ENCODE data around the gene HMBS.

The HMBS gene

DNA sequence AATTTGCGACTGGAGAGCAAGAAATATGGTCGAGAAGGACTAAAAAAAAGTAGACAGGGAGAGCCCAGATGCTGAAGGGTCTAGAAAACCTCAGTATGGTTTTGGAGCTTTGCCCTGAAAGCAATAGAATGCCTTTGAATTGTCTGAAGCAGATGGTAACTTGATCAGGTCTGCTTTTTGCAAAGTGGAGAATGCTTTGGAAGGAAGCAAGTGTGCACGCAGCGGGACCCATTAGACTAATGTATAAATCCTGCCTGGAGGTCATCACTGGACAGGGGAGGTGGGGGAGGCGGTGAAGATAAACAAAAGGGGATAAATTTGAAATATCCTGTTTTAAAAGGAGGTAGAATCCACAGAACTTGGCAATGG lies 35.9 kb downstream of the HMBS start:
- TF ChIP-seq, protein P1, sequence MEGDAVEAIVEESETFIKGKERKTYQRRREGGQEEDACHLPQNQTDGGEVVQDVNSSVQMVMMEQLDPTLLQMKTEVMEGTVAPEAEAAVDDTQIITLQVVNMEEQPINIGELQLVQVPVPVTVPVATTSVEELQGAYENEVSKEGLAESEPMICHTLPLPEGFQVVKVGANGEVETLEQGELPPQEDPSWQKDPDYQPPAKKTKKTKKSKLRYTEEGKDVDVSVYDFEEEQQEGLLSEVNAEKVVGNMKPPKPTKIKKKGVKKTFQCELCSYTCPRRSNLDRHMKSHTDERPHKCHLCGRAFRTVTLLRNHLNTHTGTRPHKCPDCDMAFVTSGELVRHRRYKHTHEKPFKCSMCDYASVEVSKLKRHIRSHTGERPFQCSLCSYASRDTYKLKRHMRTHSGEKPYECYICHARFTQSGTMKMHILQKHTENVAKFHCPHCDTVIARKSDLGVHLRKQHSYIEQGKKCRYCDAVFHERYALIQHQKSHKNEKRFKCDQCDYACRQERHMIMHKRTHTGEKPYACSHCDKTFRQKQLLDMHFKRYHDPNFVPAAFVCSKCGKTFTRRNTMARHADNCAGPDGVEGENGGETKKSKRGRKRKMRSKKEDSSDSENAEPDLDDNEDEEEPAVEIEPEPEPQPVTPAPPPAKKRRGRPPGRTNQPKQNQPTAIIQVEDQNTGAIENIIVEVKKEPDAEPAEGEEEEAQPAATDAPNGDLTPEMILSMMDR (IDR thresholded peaks at IDR 0.05; ENCODE audit: insufficient read depth, low read length, missing control alignments): no peak
- DNase-seq (ENCODE audit: low read depth, low spot score): no peak
- ChIA-PET CTCF (interaction anchor here (0.8 to 2.1 kb wide), 6 partner anchors 11 to 203 kb away, joined by 3 to 6 read pairs (median 3); partner anchors contain the start of genes C2CD2L, CBL and DPAGT1), POLR2A (interaction anchor here (0.6 to 2.0 kb wide), 3 partner anchors 18 to 317 kb away, joined by 4 to 7 read pairs (median 6); a partner anchor contains a TSS)
- H3K4me3 ChIP-seq (ENCODE audit: low read depth, low read length): peak overlapping the region; percentile 65

DNA sequence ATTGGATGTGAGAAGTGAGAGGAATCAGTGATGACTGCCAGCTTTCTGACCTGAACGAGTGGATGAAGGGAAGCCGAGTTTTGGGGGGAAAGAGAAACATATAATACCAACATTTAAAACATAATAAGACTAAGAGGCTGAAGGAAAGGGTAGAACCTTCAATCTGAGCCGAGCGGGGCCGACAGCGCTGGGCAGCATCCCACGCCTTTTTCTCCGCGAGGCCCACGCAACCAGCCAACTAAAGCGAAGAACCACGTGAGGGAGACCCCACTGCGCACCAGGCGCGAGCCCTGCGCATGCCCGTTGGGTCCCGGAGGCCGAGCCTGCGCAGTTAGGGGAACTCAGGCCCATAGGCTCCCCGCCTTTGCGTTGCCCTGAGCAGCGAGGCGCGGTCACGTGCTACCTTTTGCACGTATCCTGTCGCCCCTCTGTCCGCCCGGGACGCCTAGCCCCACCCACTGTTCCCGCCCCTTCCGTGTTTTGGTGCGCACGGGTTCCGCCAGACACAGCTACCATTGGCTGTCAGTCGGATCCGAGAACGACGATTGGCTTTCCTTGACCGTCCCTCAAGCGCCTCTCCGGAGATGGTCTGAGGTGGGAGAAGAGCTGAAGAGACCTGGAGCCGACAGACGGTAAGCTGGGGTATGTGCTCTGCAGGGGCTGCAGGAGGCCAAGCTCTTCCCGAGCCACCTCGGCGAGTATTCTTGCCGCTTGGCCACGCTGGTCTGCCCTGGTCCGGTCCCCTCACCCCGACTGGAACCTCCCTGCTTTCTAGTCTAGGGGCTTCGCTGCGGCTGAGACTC lies 36.5 kb downstream of the HMBS start, which contains the start of gene HINFP:
TSS of gene HINFP (plus strand) at position 573 of the 803 bp plus-strand sequence. CDS start 5,365 bp downstream, outside the sequence.
- TF ChIP-seq, protein P1 (IDR thresholded peaks at IDR 0.05; ENCODE audit: insufficient read depth, low read length, missing control alignments): no peak
- CTCF ChIA-PET: interaction anchor here (0.7 to 2.1 kb wide), 9 partner anchors 11 to 216 kb away, joined by 3 to 11 read pairs (median 3); partner anchors contain the start of genes C2CD2L, CBL and DPAGT1
- H3K4me3 ChIP-seq (ENCODE audit: low read depth, low read length): peak within 1 kb of the TSS; percentile 100
- POLR2A ChIA-PET: interaction anchor here (0.8 to 2.0 kb wide), 6 partner anchors 13 to 198 kb away, joined by 3 to 7 read pairs (median 4); partner anchors contain the start of gene C2CD2L
- DNase-seq (ENCODE audit: low read depth, low spot score): peak; percentile 88

DNA sequence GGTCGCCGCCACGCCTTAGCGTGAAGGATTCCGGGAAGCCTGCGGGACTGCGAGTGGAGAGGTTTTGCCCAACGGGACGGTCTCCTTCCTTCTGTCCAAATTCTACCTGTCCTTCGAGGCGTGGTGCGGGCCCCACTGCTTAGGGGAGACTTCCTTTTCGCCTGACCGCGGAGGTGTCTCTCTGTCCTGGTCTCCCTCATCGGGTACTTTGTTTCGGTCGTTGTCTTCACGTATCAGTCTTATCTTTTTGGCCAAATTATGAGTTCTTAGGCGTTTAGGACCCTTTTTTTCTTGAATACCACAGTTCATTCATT lies 37.1 kb downstream of the HMBS start:
- ChIA-PET CTCF (interaction anchor here (1.2 to 3.3 kb wide), 6 partner anchors 20 to 216 kb away, joined by 3 to 24 read pairs (median 6); partner anchors contain the start of gene DPAGT1), POLR2A (interaction anchor here (0.8 to 2.0 kb wide), 6 partner anchors 14 to 197 kb away, joined by 3 to 7 read pairs (median 4); partner anchors contain the start of gene C2CD2L)
- H3K4me3 ChIP-seq (ENCODE audit: low read depth, low read length): peak overlapping the region; percentile 100
- TF ChIP-seq, protein P1 (IDR thresholded peaks at IDR 0.05; ENCODE audit: insufficient read depth, low read length, missing control alignments): no peak
- no peak for DNase-seq (ENCODE audit: low read depth, low spot score)

DNA sequence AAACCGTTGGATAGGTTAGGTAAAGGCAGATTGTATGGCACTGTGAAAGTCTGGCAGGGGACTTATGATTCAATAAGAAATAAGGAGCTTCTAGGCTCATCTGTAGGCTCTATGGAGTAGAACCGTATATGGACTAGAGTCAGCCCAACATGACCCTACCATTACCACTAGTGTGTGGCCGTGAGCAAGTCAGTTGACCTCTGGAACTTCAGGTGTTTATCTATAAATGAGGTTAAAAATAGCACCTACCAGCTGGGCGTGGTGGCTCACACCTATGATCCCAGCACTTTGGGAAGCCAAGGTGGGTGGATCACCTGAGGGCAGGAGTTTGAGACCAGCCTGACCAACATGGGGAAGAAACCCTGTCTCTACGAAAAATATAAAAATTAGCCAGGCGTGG lies 41.1 kb downstream of the HMBS start:
- CTCF ChIA-PET: interaction anchor here (1.0 to 2.3 kb wide), 2 partner anchors 19 to 71 kb away, joined by 4 to 17 read pairs; no protein-coding TSS in a partner anchor
- POLR2A ChIA-PET: interaction anchor here (0.6 to 0.7 kb wide), 2 partner anchors 35 to 87 kb away, joined by 3 read pairs; no protein-coding TSS in a partner anchor
- DNase-seq (ENCODE audit: low read depth, low spot score): no peak
- TF ChIP-seq, protein P1 (IDR thresholded peaks at IDR 0.05; ENCODE audit: insufficient read depth, low read length, missing control alignments): no peak
- no peak overlapping the region for H3K4me3 ChIP-seq (ENCODE audit: low read depth, low read length)

DNA sequence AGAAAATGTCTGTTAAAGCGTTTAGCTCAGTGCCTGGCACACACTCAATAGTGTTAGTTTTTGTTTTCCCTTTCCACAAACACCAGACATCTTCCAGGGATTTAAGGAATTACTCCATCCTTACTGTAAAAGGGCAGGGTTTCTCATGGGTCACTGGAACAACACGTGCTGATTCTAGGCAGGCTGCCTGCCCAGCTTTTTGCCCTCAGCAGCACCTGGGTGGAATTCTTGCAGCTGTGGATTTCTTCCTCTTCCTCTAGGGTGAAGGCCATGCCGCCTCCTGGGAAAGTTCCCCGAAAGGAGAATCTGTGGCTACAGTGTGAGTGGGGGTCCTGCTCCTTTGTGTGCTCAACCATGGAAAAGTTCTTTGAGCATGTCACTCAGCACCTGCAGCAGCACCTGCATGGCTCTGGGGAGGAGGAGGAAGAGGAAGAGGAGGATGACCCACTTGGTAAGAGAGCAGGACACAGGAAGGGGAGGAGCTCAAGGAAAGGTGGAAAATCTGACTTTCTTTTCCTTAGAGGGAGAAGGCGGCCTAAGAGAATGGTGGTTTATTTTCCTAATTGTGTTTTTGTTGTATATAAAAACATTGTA lies 42.1 kb downstream of the HMBS start:
- POLR2A ChIA-PET: interaction anchor here (0.6 kb wide), 1 partner anchor 88 kb away, joined by 3 read pairs; no protein-coding TSS in a partner anchor

More for the DNA sequence above, 42.1 kb downstream of the HMBS start:
- CTCF ChIA-PET: interaction anchor here (0.6 to 2.3 kb wide), 3 partner anchors 12 to 21 kb away, joined by 3 to 17 read pairs (median 3); no protein-coding TSS in a partner anchor
- TF ChIP-seq, protein P1 (IDR thresholded peaks at IDR 0.05; ENCODE audit: insufficient read depth, low read length, missing control alignments): no peak
- no peak for DNase-seq (ENCODE audit: low read depth, low spot score)
- H3K4me3 ChIP-seq (ENCODE audit: low read depth, low read length): no peak overlapping the region
